SKM-1 (cell line): ENCODE measurements around the gene RIPOR2.
"Not testable (repeated sequence)": the region's sequence is repeated elsewhere in the genome, so short reads cannot be mapped to it uniquely, and the experiment has no call there.

ENCODE experiments used
- DNase-seq: peaks from one replicate; lab custom pipeline; 2025; ENCODE audit not compliant: unreplicated experiment; lab: John Stamatoyannopoulos, UW

Gene RIPOR2

DNA sequence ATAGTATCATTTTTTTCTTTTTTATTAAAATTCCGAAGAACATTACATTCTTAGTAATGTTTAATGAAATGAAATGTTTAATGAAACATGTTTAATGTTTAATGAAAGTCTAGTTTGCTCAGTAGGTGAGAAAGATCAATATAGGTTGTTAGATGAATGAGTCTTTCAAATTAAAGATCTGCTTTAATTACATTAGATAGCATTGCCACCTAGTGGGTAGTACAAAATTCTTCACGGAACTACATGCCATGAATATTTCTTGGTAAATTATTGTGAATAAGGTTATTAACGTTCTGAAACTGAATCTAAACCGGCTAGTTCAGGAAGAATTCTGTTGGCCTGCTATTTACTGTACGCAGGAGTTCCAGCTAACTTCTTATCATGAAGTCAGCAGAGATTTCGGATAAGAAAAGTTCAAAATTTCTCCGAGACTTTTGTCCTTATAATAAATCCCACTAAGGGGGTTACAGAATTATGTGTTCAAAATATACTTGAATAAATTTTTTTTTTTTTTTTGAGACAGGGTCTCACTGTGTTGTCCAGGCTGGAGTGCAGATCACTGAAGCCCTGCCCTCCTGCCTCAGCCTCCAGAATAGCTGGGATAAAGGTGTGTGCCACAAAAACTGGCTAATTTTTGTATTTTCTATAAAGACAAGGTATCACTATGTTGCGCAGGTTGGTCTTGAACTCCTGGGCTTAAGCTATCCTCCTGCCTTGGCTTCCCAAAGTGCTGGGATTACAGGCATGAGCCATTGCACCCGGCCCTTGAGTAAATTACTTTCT is 168.9 kb downstream of the RIPOR2 start:
- no peak for DNase-seq

DNA sequence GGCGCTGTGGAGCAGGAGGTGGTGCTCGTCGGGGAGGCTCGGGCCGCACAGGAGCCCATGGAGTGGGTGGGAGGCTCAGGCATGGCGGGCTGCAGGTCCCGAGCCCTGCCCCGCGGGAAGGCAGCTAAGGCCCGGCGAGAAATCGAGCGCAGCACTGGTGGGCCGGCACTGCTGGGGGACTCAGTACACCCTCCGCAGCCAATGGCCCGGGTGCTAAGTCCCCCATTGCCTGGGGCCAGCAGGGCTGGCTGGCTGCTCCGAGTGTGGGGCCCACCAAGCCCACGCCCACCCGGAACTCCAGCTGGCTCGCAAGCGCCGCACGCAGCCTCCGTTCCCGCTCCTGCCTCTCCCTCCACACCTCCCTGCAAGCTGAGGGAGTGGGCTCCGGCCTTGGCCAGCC is 169.8 kb downstream of the RIPOR2 start:
- DNase-seq: not testable (repeated sequence)

DNA sequence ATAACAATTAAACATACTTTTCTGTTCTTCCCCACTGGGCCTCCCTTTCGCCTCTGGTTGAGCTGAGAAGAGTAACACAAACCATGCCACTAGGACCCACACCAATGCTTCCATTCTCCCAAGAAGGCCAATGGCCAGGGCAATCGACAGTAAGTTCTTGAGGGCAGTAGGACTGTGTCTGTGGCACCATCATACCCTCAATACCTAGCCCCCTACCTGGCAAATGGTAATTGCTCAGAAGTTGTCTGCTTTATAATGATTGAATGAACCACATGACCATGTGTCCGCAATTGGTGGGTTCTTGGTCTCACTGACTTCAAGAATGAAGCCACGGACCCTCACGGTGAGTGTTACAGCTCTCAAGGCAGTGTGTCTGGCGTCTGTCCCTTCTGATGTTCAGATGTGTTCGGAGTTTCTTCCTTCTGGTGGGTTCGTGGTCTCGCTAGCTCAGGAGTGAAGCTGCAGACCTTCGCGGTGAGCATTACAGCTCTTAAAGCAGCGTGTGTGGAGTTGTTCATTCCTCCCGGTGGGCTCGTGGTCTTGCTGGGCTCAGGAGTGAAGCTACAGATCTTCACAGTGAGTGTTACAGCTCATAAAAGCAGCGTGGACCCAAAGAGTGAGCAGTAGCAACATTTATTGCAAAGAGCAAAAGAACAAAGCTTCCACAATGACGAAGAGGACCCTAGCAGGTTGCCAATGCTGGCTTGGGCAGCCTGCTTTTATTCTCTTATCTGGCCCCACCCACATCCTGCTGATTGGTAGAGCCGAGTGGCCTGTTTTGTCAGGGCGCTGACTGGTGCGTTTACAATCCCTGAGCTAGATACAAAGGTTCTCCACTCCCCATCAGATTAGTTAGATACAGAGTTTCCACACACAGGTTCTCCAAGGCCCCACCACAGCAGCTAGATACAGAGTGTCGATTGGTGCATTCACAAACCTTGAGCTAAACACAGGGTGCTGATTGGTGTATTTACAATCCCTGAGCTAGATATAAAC is 170.6 kb downstream of the RIPOR2 start:
- not testable (repeated sequence) for DNase-seq

DNA sequence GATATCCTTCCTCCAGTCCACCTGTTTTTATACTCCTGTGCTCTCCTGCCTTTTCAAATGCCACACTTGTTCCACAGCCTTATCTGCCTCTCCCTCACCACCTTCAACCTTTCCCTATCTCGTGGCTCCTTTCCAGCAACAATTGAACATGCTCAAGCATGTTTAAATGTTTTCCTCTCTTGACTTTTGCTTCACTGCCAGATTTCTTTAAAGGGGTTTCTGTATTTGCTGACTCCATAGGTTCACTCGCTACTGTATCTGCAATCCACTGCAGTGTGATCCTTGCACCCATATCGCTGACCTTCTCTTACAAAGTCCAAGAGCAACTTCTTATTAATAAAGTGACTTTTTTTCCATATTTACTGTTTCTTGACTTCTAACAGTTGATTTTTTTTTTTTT is 172.2 kb downstream of the RIPOR2 start:
- no peak for DNase-seq

DNA sequence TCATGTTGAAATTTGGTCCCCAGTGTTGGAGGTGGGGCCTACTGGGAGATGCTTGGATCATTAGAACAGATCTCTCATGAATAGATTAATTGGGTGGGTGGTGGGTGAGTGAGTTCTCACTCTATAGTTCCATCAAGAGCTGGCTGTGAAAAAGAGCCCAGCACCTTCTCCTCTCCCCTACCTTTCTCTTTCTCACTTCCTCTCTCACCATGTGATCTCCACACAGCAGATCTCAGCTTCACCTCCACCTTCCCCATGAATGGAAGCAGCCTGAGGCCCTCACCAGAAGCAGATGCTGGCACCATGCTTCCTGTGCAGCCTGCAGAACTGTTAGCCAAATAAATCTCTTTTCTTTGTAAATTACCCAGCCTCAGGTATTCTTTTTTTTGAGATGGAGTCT is 173.9 kb downstream of the RIPOR2 start:
- DNase-seq: no peak

GRCh38 chr6:24761193-24761835 is 174.4 kb downstream of the RIPOR2 start:
- no peak for DNase-seq

- DNase-seq: no peak
Measured at GRCh38 chr6:24760210-24760609, 175.6 kb downstream of the RIPOR2 start.

DNA sequence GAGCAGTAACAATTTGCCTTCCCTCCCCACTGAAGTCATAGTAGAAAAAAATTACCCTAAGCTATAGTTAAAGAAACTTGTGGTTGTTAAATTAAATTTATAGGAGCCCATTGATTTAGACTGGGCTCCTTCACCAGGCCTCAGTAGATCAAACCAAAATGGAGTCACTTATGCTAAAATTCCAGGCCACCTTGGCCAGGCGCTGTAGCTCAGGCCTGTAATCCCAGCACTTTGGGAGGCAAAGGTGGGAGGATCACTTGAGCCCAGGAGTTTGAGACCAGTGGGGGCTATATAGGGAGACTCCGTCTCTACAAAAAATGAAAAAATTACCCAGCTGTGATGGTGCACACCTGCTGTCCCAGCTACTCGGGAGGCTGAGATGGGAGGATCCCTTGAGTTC is 176.0 kb downstream of the RIPOR2 start:
- no peak for DNase-seq

- DNase-seq: no peak
Measured at GRCh38 chr6:24757611-24758010, 178.1 kb downstream of the RIPOR2 start.

DNA sequence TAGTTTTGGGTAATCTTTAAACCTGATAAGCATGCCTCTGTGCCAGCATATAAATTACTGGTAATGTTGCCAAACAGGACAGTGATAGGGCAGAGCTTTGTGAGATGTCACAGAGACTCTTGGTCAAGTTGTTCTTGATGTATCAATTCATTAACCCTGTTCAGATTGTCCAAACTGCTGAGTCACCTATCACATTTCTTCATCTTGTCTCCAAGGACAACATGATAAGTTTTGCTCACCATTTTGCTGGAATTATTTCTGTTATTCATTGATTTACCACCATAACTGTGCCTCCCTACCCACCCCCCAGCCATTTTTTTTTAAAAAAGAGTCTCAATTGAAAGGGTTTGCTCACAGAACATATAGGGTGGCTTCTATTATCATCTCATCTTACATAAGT is 180.5 kb downstream of the RIPOR2 start:
- DNase-seq: no peak

GRCh38 chr6:24754378-24754777 is 181.4 kb downstream of the RIPOR2 start:
- not testable (repeated sequence) for DNase-seq
